Trophoblast cell (in vitro differentiated cells and primary cell): ENCODE measurements around the gene TCIRG1.
"Not testable (repeated sequence)": the region's sequence is repeated elsewhere in the genome, so short reads cannot be mapped to it uniquely, and the experiment has no call there.

Experiments
- DNase-seq, 2 donors: peaks; one replicate each; pipeline ENCODE4 v3.0.0-alpha.2; 2016
- H2AFZ ChIP-seq: 2 replicates; pipeline ENCODE4 v1.6.1; 2013; ENCODE audit warnings: low read length, moderate library complexity, mild to moderate bottlenecking; ENCODE audit not compliant: insufficient read depth, poor library complexity
- H2AK5ac ChIP-seq: 2 replicates; pipeline ENCODE4 v1.6.1; 2013; ENCODE audit warnings: mild to moderate bottlenecking, low read length
- H2BK120ac ChIP-seq: 2 replicates; pipeline ENCODE4 v1.6.1; 2013; ENCODE audit warnings: low read length, mild to moderate bottlenecking, moderate library complexity; ENCODE audit not compliant: insufficient read depth, poor library complexity
- H2BK12ac ChIP-seq: 2 replicates; pipeline ENCODE4 v1.6.1; 2013; ENCODE audit warnings: mild to moderate bottlenecking, low read length, moderate library complexity
- H2BK5ac ChIP-seq: 2 replicates; pipeline ENCODE4 v1.6.1; 2013; ENCODE audit warnings: low read length, low read depth, moderate library complexity, mild to moderate bottlenecking; ENCODE audit not compliant: poor library complexity
- H3K14ac ChIP-seq: 2 replicates; pipeline ENCODE4 v1.6.1; 2013; ENCODE audit warnings: mild to moderate bottlenecking, low read length
- H3K18ac ChIP-seq: 2 replicates; pipeline ENCODE4 v1.6.1; 2013; ENCODE audit warnings: mild to moderate bottlenecking, low read length
- H3K23ac ChIP-seq: 2 replicates; pipeline ENCODE4 v1.6.1; 2013; ENCODE audit warnings: low read length
- H3K27ac ChIP-seq: 2 replicates; pipeline ENCODE4 v1.5.1; 2013; ENCODE audit warnings: low read depth, mild to moderate bottlenecking, inconsistent platforms, low read length, moderate library complexity
- H3K27me3 ChIP-seq: 2 replicates; pipeline ENCODE4 v1.6.1; 2013; ENCODE audit warnings: inconsistent platforms, mild to moderate bottlenecking, low read length, moderate library complexity; ENCODE audit not compliant: insufficient read depth
- H3K36me3 ChIP-seq, 2 experiments: 1 replicate in 1 of 2; 2 replicates in 1 of 2; pipeline ENCODE4 v1.6.1; 2013; ENCODE audit warnings: low read length in 2 of 2, mild to moderate bottlenecking in 2 of 2, moderate library complexity in 1 of 2; ENCODE audit not compliant: insufficient read depth in 2 of 2, control insufficient read depth in 1 of 2
- H3K4ac ChIP-seq: 2 replicates; pipeline ENCODE4 v1.6.1; 2013; ENCODE audit warnings: low read depth, mild to moderate bottlenecking, low read length, moderate library complexity
- H3K4me1 ChIP-seq, 2 experiments: 1 replicate in 1 of 2; 2 replicates in 1 of 2; pipeline ENCODE4 v1.6.1; 2013; ENCODE audit warnings: low read length in 2 of 2, mild to moderate bottlenecking in 2 of 2, moderate library complexity in 1 of 2; ENCODE audit not compliant: insufficient read depth in 2 of 2, control insufficient read depth in 1 of 2
- H3K4me2 ChIP-seq: 2 replicates; pipeline ENCODE4 v1.6.1; 2013; ENCODE audit warnings: inconsistent platforms, mild to moderate bottlenecking, low read length, moderate library complexity
- H3K4me3 ChIP-seq: 2 replicates; pipeline ENCODE4 v1.5.1; 2013; ENCODE audit warnings: mild to moderate bottlenecking, low read depth, low read length, inconsistent platforms
- H3K79me1 ChIP-seq: one replicate; pipeline ENCODE4 v1.6.1; 2013; ENCODE audit warnings: low read length
- H3K79me2 ChIP-seq: 2 replicates; pipeline ENCODE4 v1.6.1; 2013; ENCODE audit warnings: low read length, mild to moderate bottlenecking; ENCODE audit not compliant: control insufficient read depth, insufficient read depth, poor library complexity
- H3K9ac ChIP-seq: 2 replicates; pipeline ENCODE4 v1.6.1; 2013; ENCODE audit warnings: mild to moderate bottlenecking, low read length
- H3K9me3 ChIP-seq: 2 replicates; pipeline ENCODE4 v1.6.1; 2013; ENCODE audit warnings: low read depth, mild to moderate bottlenecking, control low read depth, inconsistent platforms, low read length; ENCODE audit not compliant: insufficient read depth
- H4K12ac ChIP-seq: 2 replicates; pipeline ENCODE4 v1.6.1; 2013; ENCODE audit warnings: low read depth, mild to moderate bottlenecking, low read length, moderate library complexity
- H4K8ac ChIP-seq: 2 replicates; pipeline ENCODE4 v1.6.1; 2013; ENCODE audit warnings: low read depth, mild to moderate bottlenecking, low read length, moderate library complexity
- H4K91ac ChIP-seq: one replicate; pipeline ENCODE4 v1.6.1; 2013; ENCODE audit warnings: low read depth, mild to moderate bottlenecking, low read length, moderate library complexity
- WGBS: extraction: QIAGEN DNeasy Blood & Tissue Kit; methylation state at CpG from one replicate; pipeline ENCODE4 v1.1.7; 2013; ENCODE audit warnings: missing lambda C conversion rate; ENCODE audit not compliant: insufficient read length, insufficient coverage; ENCODE audit errors: extremely low coverage; 5-methylcytosine and 5-hydroxymethylcytosine counted together

TCIRG1 gene

GRCh38 chr11:67994387-67994786, 44.4 kb upstream of the TCIRG1 start:
- not testable (repeated sequence) for H3K14ac ChIP-seq, H3K4me3 ChIP-seq, H3K18ac ChIP-seq, H2BK120ac ChIP-seq, H3K4ac ChIP-seq, H3K4me1 ChIP-seq, H3K4me2 ChIP-seq, H4K12ac ChIP-seq, H2BK5ac ChIP-seq, H3K27me3 ChIP-seq, DNase-seq, H3K27ac ChIP-seq, H3K36me3 ChIP-seq, H4K8ac ChIP-seq, H3K9ac ChIP-seq, H4K91ac ChIP-seq, H3K79me1 ChIP-seq, H2BK12ac ChIP-seq, H3K9me3 ChIP-seq, H2AFZ ChIP-seq, H3K23ac ChIP-seq, H3K79me2 ChIP-seq, H2AK5ac ChIP-seq
- WGBS = no CpG with 5 or more reads among the region's 5 CpGs

- not testable (repeated sequence) for H2BK120ac ChIP-seq, H3K9ac ChIP-seq, H4K8ac ChIP-seq, H3K36me3 ChIP-seq, H3K14ac ChIP-seq, H3K4me3 ChIP-seq, H3K4me1 ChIP-seq, DNase-seq, H2BK5ac ChIP-seq, H2AK5ac ChIP-seq, H3K18ac ChIP-seq, H4K91ac ChIP-seq, H3K27ac ChIP-seq, H4K12ac ChIP-seq, H3K4me2 ChIP-seq, H2BK12ac ChIP-seq, H3K79me2 ChIP-seq, H3K9me3 ChIP-seq, H3K4ac ChIP-seq, H2AFZ ChIP-seq, H3K23ac ChIP-seq, H3K79me1 ChIP-seq, H3K27me3 ChIP-seq
- no CpG with 5 or more reads among the region's 3 CpGs for WGBS
These were observed 43.7 kb upstream of the TCIRG1 start for GRCh38 chr11:67995129-67995528.

- not testable (repeated sequence) for H3K4me1 ChIP-seq, H3K18ac ChIP-seq, H3K27ac ChIP-seq, H3K4ac ChIP-seq, H3K9me3 ChIP-seq, H3K79me1 ChIP-seq, H3K4me2 ChIP-seq, H4K12ac ChIP-seq, H2BK12ac ChIP-seq, H2BK5ac ChIP-seq, H3K23ac ChIP-seq, H3K79me2 ChIP-seq, H3K14ac ChIP-seq, H3K36me3 ChIP-seq, H3K9ac ChIP-seq, H3K27me3 ChIP-seq, H2BK120ac ChIP-seq, DNase-seq, H4K91ac ChIP-seq, H2AK5ac ChIP-seq, H4K8ac ChIP-seq, H2AFZ ChIP-seq, H3K4me3 ChIP-seq
- no CpG with 5 or more reads among the region's 14 CpGs for WGBS
These were observed 43.2 kb upstream of the TCIRG1 start for GRCh38 chr11:67995579-67995978.

GRCh38 chr11:67996051-67996450, 42.8 kb upstream of the TCIRG1 start:
- H3K4me3 ChIP-seq = no peak overlapping the region
- no peak for DNase-seq
- no peak overlapping the region for H4K91ac ChIP-seq
- H3K36me3 ChIP-seq = no peaks in the 10 kb centered on the region
- H2BK5ac ChIP-seq = no peak overlapping the region
- no peak overlapping the region for H2AFZ ChIP-seq
- no peak overlapping the region for H3K18ac ChIP-seq
- no peak overlapping the region for H4K12ac ChIP-seq
- peaks cover 3% of the 10 kb centered on the region for H3K27me3 ChIP-seq
- H4K8ac ChIP-seq = no peak overlapping the region
- H3K27ac ChIP-seq = no peak overlapping the region
- H3K14ac ChIP-seq = no peak overlapping the region
- no peaks in the 10 kb centered on the region for H3K79me1 ChIP-seq
- no peak overlapping the region for H3K23ac ChIP-seq
- H2AK5ac ChIP-seq = no peak overlapping the region
- H3K9me3 ChIP-seq = peaks cover 3% of the 10 kb centered on the region
- no peak overlapping the region for H2BK120ac ChIP-seq
- H3K79me2 ChIP-seq = no peaks in the 10 kb centered on the region
- no CpG with 5 or more reads among the region's 13 CpGs for WGBS
- no peak overlapping the region for H2BK12ac ChIP-seq
- peaks cover 2 to 4% of the 10 kb centered on the region in 2 experiments for H3K4me1 ChIP-seq
- H3K4me2 ChIP-seq = no peak overlapping the region
- no peak overlapping the region for H3K4ac ChIP-seq
- H3K9ac ChIP-seq = no peak overlapping the region
